ENCODE data around the gene GPANK1. TPM values are rescaled to one million over a fixed set of nuclear protein-coding genes. Genes with fewer than 3 reads are reported as not detected.

The GPANK1 gene
- polyA plus RNA-seq: 3.1 and 4.2 TPM in 2 replicates

DNA sequence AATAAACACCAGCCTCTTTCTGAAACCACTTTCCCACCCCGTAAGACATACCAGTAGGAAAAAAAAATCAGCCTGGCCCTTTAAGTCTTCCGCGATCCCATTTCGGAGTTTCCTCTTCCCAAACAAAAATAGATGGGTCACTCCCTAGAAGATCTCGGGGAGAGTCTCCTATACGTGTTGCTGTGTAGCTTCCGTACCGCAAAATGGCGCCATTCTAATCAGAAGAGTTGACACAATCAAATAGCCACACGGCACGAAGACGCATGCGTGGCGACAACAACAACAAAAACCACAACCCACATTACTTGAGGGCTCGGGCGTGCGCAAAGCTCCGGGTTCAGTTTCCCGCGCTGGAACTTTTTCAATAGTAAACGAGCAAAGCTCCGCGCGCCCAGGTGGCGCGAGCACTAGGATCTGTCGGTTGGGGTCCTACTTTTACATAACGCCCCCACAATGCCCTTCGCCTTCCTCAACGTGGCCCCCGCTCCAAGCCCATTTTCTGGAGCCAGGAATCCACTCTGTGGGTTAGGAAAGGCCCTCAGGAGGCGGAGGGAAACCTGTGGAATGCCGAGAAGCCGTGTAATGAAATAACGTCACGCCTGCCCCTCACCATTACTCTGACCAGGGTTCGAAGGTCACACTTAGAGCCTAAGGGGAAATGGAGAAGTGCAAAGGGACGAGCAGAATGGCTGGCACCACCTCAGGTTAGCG, at the start of gene GPANK1:
Gene GPANK1 (minus strand): TSS at position 208 of the 711 bp plus-strand sequence. CDS start 519 bp downstream, outside the sequence.

DNA sequence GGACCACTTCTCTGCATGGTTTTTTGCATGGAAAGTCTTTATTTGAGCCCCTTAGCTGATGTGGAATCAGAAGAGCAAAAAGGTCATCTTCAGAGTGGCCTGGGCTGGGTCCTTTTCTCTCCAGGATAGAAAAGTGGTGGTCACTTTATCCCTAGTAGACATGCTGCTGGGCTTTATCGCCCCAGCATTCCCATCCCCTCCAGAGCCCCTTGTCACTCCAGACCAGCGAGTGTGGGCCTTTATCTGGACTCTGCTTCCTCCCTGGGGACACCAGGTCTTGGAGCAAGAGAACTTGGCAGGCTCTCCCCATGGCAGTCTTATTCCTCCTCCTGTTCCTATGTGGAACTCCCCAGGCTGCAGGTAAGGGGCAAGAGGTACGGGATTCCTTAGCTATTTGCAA, 41.8 kb upstream of the GPANK1 start, which contains the start of gene LY6G6F:
Gene LY6G6F (plus strand): TSS at position 268 of the 400 bp plus-strand sequence. CDS start 41 bp downstream, at position 309.

DNA sequence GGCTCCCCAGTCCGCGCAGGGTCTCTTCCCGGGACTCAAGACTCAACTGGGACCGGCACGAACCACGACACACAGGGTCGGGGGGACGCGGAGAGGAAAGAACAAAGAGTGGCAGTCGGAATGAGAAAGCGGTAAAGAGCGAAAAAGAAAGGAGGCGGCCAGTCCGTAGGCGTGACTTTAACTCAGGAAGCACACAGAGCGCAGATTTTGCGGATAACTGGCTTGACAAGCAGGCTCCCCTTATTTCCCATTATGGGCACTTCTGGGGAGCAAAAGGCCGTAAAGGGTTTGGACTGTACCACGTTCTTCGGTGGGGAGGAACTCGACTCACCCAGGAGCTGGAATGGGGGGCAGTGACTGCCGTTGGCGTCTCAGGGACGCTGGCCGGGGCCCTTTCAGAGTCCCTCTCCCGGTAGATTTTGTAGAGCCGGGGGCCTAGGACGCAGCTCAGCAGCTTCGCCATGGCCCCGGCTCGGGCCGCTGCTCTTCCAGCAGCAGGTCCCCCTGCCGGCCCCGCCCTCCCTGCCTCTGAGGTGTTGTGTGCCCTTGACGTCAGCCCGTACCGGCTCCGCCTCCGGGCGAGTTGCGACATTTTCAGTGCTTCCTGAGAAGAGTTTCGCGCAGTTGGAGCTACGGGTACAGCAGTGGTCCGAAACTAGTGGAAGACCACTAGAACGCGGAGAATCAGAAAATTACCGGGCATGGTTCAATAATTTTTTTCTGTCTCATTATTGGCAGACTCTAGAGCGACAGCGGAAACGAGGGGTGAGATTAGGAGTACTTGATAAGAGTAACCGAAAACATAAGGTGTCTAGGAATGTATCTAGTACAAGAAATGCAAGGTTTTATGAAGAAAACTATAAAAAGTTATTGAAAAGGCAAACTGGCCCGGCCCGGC, 38.3 kb upstream of the GPANK1 start, which contains the start of gene ABHD16A:
Gene ABHD16A (minus strand): TSS at position 506 of the 898 bp plus-strand sequence. CDS start 43 bp downstream, at position 463.

DNA sequence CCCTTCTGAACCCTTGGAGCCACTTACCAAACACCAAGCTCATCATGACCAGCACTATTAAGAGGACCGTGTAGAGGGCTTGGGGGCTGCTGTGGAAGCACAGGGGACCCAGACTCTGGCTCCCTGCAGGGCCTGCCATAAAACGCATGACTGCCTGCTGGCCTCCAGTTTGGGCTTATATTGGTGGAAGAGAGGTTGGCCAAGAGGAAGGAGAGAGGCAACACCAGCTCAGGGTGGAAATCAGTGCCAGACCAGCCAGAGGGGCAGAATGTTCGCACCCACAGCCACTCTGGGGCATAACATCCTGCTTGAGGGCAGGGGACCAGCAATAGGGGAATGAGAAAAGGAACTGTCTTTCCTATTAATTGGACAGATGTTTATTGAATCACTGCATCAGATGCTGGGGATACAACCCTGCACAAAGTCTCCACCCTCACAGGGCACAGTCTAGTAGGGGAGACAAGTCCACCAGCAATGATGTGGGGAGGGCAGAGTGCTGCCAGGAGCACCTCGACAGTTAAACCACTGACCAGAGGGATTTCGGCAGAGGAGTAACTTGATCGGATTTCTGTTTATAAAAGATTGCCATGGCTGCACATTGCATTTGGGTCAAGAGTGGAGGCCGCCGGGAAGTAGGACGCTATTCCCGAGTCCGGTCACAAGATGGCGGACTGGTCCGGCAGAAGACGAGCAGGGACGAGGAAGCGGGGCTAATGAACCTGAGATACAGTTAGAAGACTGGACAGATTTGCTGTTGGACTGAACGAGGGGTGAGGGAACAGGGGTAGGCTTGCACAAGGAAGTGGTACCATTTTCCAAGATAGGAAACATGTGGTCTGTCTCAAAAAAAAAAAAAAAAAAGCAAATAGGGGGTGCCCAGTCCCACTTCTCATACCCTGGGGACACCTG, 15.7 kb upstream of the GPANK1 start, which contains the start of gene LY6G5C:
Gene LY6G5C (minus strand): TSS at position 842 of the 909 bp plus-strand sequence. CDS start 694 bp downstream, at position 148.

DNA sequence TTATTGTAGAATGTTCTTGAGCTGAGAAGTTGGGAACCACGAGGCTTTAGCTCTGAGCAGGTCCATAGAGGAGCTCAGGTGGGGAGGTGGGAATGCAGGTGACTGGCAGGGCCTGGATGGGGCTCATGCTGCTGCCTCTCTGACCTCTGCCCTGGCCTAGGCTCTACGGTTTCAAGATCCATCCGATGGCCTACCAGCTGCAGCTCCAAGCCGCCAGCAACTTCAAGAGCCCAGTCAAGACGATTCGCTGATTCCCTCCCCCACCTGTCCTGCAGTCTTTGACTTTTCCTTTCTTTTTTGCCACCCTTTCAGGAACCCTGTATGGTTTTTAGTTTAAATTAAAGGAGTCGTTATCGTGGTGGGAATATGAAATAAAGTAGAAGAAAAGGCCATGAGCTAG, 4.9 kb upstream of the GPANK1 start, which contains the start of gene LY6G5B:
Gene LY6G5B (plus strand): TSS at position 301 of the 400 bp plus-strand sequence. CDS start 975 bp downstream, outside the sequence.

DNA sequence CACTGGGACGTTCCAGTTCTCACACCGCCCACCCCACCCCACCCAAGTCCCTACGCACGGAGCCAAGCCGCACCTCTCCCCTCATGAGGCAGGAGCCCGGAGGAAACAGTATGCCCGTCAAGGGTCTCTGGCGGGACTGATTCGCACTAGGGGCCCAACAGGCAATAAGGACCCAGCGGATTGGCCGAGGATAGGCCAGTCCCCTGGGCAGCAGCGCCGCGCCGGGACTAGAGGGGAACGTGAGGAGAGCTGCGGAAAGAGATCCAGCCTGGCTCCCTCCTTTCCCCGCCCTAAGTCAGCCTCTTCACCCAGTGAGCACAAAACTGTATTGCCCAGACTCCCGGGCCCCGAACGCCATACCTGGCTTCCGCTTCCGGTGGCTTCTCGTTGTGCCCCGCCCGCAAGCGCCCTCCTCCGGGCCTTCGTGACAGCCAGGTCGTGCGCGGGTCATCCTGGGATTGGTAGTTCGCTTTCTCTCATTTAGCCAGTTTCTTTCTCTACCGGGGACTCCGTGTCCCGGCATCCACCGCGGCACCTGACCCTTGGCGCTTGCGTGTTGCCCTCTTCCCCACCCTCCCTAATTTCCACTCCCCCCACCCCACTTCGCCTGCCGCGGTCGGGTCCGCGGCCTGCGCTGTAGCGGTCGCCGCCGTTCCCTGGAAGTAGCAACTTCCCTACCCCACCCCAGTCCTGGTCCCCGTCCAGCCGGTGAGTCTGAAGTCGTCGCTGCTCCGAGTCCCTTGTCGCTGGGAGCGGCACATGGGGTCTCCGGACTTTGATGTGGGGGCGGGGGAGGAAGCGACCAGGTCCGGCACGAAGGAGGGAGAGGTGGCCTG, 922 bp upstream of the GPANK1 start, which contains the start of gene CSNK2B:
Gene CSNK2B (plus strand): TSS at position 580 of the 836 bp plus-strand sequence. CDS start 752 bp downstream, outside the sequence.

DNA sequence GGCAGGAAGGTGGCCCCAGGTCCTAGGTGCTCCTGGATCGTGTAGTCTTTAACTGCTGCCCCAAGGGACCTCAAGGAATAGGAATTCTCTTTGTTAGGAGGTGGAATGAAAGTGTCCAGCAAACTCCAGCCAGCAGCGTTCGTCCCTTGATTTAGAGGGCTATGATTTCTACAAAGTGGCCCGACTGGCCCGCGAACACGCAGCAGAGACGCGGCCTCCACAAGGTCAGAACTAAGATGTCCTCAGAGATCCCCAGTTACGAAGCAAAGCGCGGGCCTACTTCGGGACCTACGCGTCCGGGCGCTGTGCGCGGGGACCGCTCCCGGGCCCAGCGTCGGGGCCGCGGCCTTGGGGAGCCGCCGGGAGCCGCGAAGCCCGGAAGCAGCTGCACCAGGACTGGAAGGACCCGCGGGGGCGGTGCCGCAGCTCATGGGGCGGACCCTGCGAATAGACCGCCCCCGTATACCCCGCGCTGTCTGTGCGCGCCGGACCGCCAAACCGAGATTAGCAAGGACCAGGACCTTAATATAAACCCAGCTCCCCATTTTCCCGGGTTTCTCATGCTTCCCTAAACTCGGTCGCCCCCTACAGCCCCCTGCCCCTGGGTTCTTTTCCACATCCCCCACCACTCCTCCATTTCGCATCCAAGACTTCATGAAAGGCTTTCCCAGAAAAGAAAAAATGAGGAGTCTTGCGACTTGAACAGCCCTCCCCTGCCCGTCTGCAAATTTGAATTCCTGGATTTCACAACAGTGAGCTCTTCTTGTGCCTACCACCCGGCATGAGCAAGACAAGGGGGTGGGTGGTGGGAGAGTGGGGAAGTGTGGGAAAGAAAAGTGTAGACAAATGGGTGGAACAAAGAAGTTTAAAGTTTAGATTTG, 4.2 kb downstream of the GPANK1 start, which contains the start of gene C6orf47:
Gene C6orf47 (minus strand): TSS at position 398 of the 881 bp plus-strand sequence. CDS start 831 bp downstream, outside the sequence.

DNA sequence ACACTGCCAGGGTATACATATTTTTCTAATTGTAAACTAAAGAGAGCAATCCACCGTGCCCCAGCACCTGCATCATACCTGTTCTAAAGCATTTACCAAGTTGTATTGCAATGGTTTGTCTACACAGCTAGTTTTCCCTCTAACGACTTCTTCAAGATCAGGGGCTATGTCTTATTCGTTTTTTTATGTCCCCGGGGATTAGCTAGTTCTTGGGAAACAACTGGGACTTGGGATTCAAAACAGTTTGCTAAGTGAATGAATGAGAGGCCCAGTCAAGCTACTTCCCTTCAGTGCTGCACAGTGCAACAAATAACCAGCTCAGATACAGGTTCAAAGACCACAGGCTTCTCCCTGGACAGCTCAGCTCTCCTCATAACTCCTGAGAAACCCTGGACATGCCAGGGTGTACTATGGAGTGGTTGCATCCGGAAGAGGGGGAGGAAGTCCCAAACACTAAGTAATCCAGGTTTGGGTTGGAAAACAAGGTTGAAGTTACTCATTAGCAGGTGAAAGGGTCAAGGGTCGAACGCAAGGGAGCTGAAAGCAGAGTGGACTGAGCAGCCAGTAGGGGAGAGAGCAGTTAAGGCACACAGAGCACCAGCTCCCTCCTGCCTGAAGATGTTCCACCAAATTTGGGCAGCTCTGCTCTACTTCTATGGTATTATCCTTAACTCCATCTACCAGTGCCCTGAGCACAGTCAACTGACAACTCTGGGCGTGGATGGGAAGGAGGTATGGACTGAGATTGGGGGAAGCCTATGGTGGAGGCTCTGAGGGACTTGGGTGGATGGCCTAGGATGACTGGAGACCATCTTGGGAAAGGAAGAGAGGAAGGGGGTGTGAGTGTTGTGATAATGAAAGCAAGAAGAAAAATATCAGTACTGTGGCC, 9.2 kb downstream of the GPANK1 start, which contains the start of gene APOM:
Gene APOM (plus strand): TSS at position 546 of the 889 bp plus-strand sequence. CDS start 73 bp downstream, at position 619.

DNA sequence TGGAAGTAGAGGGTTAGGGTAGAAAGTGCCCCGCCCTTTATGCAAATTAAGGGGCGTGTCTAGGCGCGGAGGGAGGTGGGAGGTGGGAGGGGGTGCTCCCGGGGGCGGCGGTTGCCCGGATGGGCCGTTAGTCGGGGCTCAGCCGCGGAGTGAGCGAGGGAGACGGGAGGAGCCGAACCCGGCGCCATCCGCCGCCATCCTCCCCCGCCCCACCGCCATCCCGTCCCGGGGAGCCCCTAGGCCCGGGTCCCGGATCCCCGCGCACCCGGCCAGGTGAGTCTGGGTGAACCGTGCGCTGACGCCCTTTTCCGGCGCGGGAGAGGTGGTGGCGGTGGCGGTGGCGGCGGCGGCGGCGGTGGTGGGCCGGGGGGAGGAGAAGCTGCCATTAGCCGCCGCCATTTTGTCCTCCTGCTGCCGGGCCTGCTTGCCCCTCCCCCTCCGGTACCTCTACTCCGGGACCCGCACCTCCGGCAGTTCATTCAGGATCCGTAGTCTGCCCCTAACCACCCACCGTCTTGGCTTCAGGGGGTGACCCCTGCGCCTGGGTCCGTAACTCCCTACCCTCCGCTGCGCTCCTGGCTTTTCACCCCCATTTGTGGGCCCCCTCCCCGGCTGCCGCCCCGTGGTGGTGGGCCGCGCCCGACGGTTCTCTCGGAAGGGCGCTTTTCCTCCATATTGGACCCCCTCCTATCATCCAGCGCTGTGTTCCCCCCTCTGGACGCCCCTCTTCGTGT, 44.0 kb downstream of the GPANK1 start, which contains the start of gene PRRC2A:
Gene PRRC2A (plus strand): TSS at position 130 of the 734 bp plus-strand sequence. CDS start 2,075 bp downstream, outside the sequence.

DNA sequence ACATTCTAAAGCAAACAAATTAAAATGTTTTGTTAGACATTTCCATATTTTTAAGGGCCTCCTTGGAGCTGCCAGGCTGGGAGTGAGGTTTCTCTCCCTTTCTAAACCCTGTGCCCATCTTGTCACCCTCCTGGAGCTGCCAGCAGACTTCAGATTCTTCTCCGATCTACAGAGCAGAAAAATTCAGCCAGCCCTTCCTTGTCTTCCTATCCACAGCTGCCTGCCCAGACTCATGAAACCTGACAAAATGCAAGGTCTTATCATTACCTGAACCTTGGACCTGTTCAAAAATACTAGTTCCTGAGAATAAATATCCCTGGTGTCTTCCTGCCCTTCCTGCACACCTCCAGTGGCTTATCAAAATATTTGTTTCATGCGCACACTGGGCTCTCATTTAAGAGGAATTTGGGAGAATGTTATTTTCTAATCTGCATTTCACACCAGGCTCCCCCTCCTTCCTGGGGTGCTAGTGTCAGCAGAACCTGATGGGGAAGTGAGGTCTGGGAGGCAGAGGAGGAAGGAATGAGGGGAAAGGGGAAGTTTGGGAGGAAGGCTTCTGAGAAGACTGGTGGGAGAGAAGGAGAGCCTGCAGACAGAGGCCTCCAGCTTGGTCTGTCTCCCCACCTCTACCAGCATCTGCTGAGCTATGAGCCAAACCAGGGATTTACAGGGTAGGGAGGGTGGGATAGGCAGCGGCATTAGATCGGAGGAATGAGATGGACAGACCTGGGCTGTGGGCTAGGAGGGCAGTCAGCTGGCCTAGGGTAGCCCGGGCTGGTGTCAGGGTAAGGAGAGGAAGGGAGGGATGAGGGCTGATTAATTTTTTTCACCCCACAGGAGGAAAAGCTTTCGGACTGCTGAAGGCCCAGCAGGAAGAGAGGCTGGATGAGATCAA, 49.9 kb downstream of the GPANK1 start, which contains the start of gene AIF1:
Gene AIF1 (plus strand): TSS at position 551 of the 895 bp plus-strand sequence. CDS start 96 bp downstream, at position 647.

Other genes starting within 250 kb of the GPANK1 start
- gene MICB, start 166.9 kb downstream of the GPANK1 start, polyA plus RNA-seq: not detected in 2 replicates
- gene MCCD1, start 136.0 kb downstream of the GPANK1 start, polyA plus RNA-seq: not detected in 2 replicates
- gene DDX39B, start 123.0 kb downstream of the GPANK1 start, polyA plus RNA-seq: 76.0 and 88.5 TPM in 2 replicates
- 154 and 211 TPM in 2 replicates for gene ATP6V1G2, start 118.4 kb downstream of the GPANK1 start, polyA plus RNA-seq
- gene NFKBIL1, start 117.4 kb downstream of the GPANK1 start, polyA plus RNA-seq: 0.62 and 0.75 TPM in 2 replicates
- not detected in 2 replicates for gene LTA, start 92.7 kb downstream of the GPANK1 start, polyA plus RNA-seq
- gene TNF, start 89.4 kb downstream of the GPANK1 start, polyA plus RNA-seq: not detected in 2 replicates
- gene LTB, start 82.6 kb downstream of the GPANK1 start, polyA plus RNA-seq: not detected in 2 replicates
- gene LST1, start 78.7 kb downstream of the GPANK1 start, polyA plus RNA-seq: not detected in 2 replicates
- not detected in 2 replicates for gene NCR3, start 72.0 kb downstream of the GPANK1 start, polyA plus RNA-seq
- 2.7 TPM in 1 of 2 replicates, not detected in the other for gene AIF1, start 49.8 kb downstream of the GPANK1 start, polyA plus RNA-seq
- 3.7 and 3.8 TPM in 2 replicates for gene PRRC2A, start 44.3 kb downstream of the GPANK1 start, polyA plus RNA-seq
- 16.0 and 30.8 TPM in 2 replicates for gene BAG6, start 12.3 kb downstream of the GPANK1 start, polyA plus RNA-seq
- 1.8 and 2.4 TPM in 2 replicates for gene APOM, start 9.1 kb downstream of the GPANK1 start, polyA plus RNA-seq
- 0.39 and 1.3 TPM in 2 replicates for gene C6orf47, start 4.2 kb downstream of the GPANK1 start, polyA plus RNA-seq
- 299 and 301 TPM in 2 replicates for gene CSNK2B, start 1.1 kb upstream of the GPANK1 start, polyA plus RNA-seq
- gene LY6G5B, start 5.0 kb upstream of the GPANK1 start, polyA plus RNA-seq: 0.24 and 1.8 TPM in 2 replicates
- gene LY6G5C, start 16.1 kb upstream of the GPANK1 start, polyA plus RNA-seq: 0.29 and 2.4 TPM in 2 replicates
- 67.3 and 71.0 TPM in 2 replicates for gene ABHD16A, start 38.3 kb upstream of the GPANK1 start, polyA plus RNA-seq
- gene LY6G6F, start 41.9 kb upstream of the GPANK1 start, polyA plus RNA-seq: not detected in 2 replicates
- gene LY6G6D, start 50.4 kb upstream of the GPANK1 start, polyA plus RNA-seq: not detected in 2 replicates
- not detected in 2 replicates for gene LY6G6C, start 56.7 kb upstream of the GPANK1 start, polyA plus RNA-seq
- gene MPIG6B, start 58.4 kb upstream of the GPANK1 start, polyA plus RNA-seq: not detected in 2 replicates
- gene DDAH2, start 64.3 kb upstream of the GPANK1 start, polyA plus RNA-seq: 2.6 and 7.7 TPM in 2 replicates
- gene CLIC1, start 71.5 kb upstream of the GPANK1 start, polyA plus RNA-seq: 1.2 and 1.3 TPM in 2 replicates
- not detected in 2 replicates for gene MSH5, start 75.0 kb upstream of the GPANK1 start, polyA plus RNA-seq
- gene SAPCD1, start 97.7 kb upstream of the GPANK1 start, polyA plus RNA-seq: not detected in 2 replicates
- 3.1 TPM in 1 of 2 replicates, not detected in the other for gene VWA7, start 112.3 kb upstream of the GPANK1 start, polyA plus RNA-seq
- gene VARS1, start 130.8 kb upstream of the GPANK1 start, polyA plus RNA-seq: 5.9 and 6.1 TPM in 2 replicates
- 26.3 and 31.0 TPM in 2 replicates for gene LSM2, start 142.0 kb upstream of the GPANK1 start, polyA plus RNA-seq
- 0.76 and 1.6 TPM in 2 replicates for gene HSPA1L, start 150.3 kb upstream of the GPANK1 start, polyA plus RNA-seq
- 3.4 and 5.1 TPM in 2 replicates for gene HSPA1A, start 150.5 kb upstream of the GPANK1 start, polyA plus RNA-seq
- 0.20 and 1.7 TPM in 2 replicates for gene HSPA1B, start 162.7 kb upstream of the GPANK1 start, polyA plus RNA-seq
- gene NEU1, start 197.8 kb upstream of the GPANK1 start, polyA plus RNA-seq: 15.2 and 16.1 TPM in 2 replicates
- gene SLC44A4, start 214.0 kb upstream of the GPANK1 start, polyA plus RNA-seq: not detected in 2 replicates
- 5.9 and 11.4 TPM in 2 replicates for gene EHMT2, start 232.7 kb upstream of the GPANK1 start, polyA plus RNA-seq
- gene ZBTB12, start 237.1 kb upstream of the GPANK1 start, polyA plus RNA-seq: not detected in 2 replicates

All from Purkinje cell (primary cell).